GOT3 (cell line): ENCODE results near the gene IDI2.
"Not testable (repeated sequence)": the region's sequence is repeated elsewhere in the genome, so short reads cannot be mapped to it uniquely, and the experiment has no call there.

Source experiments
- DNase-seq: peaks from one replicate; lab custom pipeline; 2025; ENCODE audit warnings: mixed read lengths; lab: John Stamatoyannopoulos, UW

The IDI2 gene

GRCh38 chr10:1025683-1026082 lies at the start of gene IDI2:
TSS of gene IDI2 (minus strand) at chr10:1025859. CDS start at chr10:1024723, 1,136 bp downstream.
- DNase-seq = no peak

GRCh38 chr10:1074748-1075308 lies 49.2 kb upstream of the IDI2 start:
- DNase-seq = no peak

GRCh38 chr10:1074052-1074747 lies 48.5 kb upstream of the IDI2 start:
- DNase-seq = no peak

DNA sequence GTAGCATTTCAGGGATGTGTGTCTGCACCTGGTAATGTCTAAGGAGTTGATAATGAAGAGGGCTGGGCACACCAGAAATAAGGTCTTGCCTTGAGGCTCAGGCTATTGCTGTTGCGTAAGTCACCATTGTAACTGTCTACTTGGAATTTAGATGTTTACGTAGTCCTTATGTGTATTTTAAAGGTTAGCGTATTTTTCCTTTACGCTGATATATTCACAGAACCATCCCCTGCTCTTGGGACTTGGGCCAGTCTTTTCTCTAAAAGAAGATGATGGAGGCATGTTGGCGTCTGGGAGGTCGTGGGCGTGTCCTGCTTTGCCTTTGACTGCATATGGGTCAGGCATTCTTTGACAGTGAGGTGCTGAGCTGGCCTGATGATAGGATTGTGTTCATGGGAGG lies 45.3 kb upstream of the IDI2 start:
- DNase-seq = no peak

- no peak for DNase-seq
Observed at GRCh38 chr10:1068380-1069361, 43.0 kb upstream of the IDI2 start.

- DNase-seq = not testable (repeated sequence)
Observed at GRCh38 chr10:1066734-1067133, 41.1 kb upstream of the IDI2 start.

DNA sequence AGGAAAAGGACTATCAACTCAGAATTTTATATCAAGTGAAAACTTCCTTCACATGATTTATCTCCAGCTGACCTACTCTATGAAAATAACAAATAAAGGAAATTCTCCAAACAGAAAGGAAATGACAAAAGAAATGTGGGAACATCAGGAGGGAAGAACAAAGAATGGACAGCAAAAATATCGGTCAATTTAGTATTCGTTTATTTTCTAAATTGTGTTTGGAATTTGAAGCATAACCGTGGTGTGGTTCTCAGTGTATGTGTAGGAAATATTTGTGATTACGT lies 39.2 kb upstream of the IDI2 start:
- DNase-seq = no peak

- DNase-seq = no peak
Observed at GRCh38 chr10:1063232-1063865, 37.7 kb upstream of the IDI2 start.

- no peak for DNase-seq
Observed at GRCh38 chr10:1061930-1062774, 36.5 kb upstream of the IDI2 start.

GRCh38 chr10:1059902-1060301 lies 34.2 kb upstream of the IDI2 start:
- no peak for DNase-seq

- DNase-seq = no peak
Observed at GRCh38 chr10:1058017-1058416, 32.4 kb upstream of the IDI2 start.

DNA sequence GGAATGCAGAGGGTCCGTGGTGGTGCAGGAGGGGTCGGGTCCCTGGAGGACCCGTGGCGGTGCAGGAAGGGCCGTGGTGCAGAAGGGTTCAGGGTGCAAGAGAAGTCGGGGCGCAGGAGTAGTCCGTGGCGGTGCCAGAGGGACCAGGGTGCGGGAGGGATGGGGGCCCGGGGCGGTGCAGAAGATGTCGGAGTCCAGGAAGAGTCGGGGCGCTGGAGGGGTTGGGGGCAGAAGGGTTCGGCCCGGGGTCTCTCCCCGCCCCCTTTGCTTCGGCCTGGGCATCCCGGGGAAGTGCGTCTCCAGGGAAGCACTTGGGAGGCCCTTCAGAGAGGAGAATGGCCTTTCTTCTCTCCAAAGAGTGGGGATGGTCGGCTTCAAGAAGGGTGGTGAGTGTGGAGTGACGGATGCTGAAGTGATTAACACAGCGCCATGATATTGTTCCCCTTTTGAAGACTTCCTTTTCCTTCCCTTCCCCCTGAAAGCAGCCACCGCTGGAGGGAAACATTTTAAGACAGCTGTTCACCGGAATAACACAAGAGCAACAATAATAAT lies 31.5 kb upstream of the IDI2 start:
- DNase-seq = no peak

DNA sequence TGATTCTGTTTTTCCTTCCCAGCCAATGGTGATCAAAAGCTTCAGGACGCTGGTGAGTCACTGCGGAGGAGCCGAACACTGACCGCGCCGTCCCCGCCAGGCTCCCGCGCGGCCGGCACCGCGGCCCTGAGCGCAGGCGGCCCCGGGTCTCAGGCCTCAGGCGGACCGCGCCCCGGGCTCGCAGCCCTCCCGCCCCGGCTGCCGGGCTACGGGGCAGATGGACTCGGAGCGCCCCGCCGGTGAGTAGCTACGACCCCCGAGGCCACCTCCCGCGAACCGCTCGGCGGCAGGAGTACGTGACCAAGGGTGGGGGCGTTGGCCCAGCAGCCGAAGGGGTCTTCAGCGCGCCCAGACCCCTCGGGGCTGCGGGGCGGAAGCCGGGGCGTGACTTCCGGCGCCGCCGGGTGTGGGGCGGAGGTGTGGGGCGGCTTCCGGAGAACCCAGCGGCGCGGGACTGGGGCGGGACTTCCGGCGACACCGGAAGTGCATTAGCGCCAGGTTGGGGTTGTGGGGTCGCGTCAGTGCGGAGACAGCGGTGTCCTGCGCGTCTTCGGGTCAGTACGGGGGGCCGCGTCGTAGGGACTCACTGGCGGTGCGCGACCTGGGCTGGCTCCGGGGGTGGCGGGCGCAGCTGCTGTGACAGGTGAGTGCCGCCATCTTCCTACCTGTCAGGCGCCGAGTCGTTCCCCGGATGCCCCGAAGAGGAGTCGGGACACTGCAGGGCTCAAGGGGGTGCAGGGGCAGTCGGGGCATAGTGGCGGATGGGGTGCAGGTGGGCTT lies 30.9 kb upstream of the IDI2 start, which contains the start of gene WDR37:
TSS of gene WDR37 (plus strand) at position 60 of the 780 bp plus-strand sequence. CDS start 15,771 bp downstream, outside the sequence.
- peak; percentile 59 for DNase-seq

GRCh38 chr10:1054684-1055083 lies 29.0 kb upstream of the IDI2 start:
- DNase-seq = no peak

DNA sequence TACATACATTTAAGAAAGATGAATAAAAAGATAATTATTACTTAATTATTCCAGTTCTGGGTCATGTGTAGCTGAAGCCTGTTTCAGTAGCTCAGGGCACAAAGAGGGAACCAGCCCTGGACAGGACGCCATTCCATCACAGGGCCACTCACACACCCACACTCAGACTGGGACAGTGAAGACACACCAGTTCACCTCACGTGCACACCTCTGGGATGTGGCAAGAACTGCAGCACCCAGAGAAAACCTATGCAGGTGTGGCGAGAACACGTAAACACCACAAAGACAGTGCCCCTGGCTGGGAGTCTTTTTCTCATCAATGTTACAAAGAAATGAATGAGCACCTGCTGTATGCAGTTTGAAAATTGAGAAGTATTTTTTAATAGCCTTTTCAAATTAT lies 24.9 kb upstream of the IDI2 start:
- no peak for DNase-seq

DNA sequence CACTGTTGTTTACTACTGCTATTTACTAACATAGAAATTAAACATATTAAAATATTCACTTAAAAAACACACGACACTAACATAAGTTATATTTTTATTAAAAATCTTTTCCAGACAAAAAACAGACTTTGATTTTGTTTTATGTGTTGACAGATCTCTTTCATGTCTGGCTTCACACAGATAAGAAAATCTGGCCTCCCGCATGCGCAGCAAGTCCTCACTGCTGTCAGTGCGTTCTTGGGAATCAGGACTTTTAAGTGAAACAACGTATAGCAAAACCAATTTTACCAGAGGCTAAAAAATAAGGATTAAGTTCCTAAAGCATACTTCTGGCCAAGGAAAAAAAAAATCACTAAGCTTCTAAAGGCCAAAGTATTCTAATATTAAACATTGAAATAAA lies 24.5 kb upstream of the IDI2 start:
- DNase-seq = no peak

DNA sequence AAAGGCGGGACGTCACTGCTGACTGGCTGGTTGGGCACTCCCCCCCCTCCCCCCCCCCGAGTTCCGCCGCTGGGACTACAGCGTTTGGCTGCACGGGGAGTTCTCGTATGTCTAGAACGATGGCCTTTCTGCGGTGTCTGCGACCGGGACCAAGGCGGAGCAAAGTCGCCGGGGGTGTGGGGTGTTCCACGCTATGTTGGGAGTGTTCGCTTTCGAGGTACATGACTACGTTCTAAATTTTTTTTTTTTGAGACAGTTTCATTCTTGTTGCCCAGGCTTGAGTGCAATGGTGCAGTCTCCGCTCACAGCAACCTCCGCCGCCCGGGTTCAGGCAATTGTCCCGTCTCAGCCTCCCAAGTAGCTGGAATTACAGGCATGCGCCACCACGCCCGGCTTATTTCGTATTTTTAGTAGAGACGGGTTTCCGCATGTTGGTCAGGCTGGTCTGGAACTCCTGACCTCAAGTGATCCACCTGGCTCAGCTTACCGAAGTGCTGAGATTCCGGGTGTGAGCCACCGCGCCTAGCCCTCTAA lies 23.8 kb upstream of the IDI2 start:
- DNase-seq = no peak

GRCh38 chr10:1048732-1049424 lies 23.2 kb upstream of the IDI2 start, which contains the start of gene IDI1:
TSS of gene IDI1 (minus strand) at chr10:1049119. CDS start at chr10:1049003, 116 bp downstream.
- peak; percentile 98 for DNase-seq

- no peak for DNase-seq
Observed at GRCh38 chr10:1048349-1048731, 22.7 kb upstream of the IDI2 start.
